CD4-positive, alpha-beta T cell treated with Interleukin-4 for 1 hour (primary cell): ENCODE results near the gene CCDC88C.

Experiments used
- DNase-seq, 2 donors: peaks; one replicate each; pipeline ENCODE4 v3.0.0-alpha.2; 2020 to 2022

The CCDC88C gene

DNA sequence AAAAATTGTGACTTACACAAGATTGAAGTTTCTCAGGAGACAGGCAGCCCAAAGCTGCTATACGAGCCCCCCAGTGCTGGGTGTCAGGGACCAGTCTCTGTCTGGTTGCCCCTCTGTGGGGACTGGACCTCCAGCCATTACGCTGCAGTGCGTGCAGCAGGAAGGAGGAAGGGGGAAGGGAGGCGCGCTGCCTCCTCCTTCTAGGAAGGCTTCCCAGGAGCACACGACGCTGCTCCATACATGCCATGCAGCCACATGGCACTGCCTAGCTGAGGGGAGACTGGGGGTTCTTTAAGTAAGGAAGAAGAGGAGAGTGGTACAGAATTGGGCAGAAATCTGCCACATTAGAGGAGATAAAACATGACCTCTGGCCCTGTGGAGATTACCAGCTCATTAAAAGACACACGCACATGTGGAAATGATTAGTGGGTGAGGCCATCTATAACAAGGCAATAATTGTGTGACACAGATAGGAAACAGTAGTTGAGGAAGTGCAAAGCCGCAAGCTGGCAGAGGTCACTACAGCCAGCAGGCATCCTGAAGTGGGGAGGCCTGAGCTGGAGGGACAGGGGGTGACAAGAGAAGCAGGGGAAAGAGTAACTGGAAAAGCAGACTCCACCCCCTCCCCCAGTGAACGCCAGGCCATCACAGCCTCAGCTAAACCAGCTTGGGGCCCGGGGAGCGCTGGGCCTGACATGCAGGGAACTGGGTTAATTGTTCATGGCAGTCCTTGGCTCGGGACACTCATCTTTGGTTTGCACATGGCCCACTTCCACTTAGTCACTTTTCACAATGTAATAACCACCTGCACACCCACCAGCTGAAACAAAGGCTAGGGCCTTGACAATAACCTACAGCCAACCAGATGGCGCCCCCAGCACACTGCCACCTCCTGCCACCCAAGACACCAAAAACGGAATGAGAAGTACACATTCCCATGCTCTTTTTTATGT, 39.6 kb downstream of the CCDC88C start:
- no peak for DNase-seq

- no peak for DNase-seq
These were observed 40.8 kb downstream of the CCDC88C start for GRCh38 chr14:91376547-91377477.

DNA sequence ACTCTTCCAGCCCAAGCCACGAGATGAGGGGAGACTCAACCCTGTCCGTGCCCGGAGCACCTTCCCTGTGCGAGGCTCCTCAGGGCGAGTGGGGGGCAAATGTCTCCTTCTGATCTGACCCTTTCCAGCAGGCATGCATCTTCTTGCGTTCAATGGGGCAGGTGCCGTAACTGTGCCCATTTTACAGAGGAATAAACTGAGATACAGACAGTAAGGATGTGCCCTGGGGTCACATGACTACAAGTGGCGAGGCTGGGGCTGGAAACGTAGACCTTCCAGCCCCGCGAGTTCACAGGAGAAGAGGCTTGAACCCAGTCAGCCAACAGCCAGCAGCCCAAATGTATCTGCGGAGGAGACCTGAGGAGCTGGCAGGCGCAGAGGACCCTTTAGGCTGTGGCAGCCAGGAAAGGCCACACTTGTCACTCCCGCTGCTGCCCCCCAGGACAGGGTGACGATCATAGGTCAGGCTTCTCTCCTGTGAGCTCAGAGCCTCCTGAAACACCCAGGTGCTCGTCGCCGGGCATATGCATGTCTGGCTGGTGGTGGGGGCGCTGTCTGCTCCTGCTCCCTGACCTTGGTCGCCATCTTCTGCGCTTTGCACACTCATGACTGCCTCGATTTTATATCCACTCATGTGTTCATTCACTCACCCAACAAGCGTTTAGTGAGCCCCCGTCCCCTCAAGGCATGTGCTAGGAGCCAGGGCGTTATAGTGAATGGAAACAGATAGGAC, 41.7 kb downstream of the CCDC88C start:
- DNase-seq, result no peak

DNA sequence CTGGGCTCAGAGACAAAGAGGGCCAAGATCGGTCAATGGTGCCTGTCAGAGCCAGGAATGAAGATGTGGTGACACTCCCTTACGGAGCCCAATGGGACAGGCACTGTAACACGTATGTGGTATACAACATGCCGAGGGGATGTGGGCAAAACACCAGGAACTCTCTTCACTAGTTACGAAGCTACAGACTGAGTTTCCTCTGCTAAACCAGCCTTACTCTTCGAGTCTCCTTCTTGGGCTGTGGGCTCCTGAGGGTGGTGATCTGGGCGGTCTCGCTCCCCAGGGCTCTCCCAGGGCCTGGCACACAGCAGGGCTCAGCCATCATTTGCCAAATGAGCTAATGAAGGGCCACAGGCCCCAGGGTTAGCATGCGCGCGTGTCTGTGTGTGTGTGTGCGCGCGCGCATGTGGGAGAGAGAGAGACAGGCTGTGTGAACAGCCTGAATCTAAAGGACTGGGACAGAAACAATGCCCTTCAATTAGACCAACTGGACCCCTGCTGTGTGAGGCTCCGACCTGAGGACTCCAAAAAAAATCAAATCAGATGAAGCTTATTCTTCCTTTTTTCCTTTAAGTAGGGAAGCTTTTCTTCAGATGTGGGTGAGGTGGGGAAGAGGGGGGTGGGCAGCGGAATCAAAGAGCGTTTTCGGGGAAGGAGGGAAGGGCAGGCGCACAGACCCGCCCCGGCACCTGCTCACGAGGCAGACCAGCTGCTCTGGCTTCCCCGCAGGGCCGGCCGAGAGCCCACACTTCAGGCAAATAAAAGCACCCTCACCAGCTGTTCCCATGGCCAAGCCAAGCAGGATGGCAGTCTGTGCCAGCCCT, 42.5 kb downstream of the CCDC88C start:
- peak in 1 of 2 donors; percentile 56 for DNase-seq

- no peak for DNase-seq
These were observed 43.2 kb downstream of the CCDC88C start for GRCh38 chr14:91374287-91374878.

- peak; percentile 47 to 68 for DNase-seq
These were observed 43.9 kb downstream of the CCDC88C start for GRCh38 chr14:91373591-91374254.

DNA sequence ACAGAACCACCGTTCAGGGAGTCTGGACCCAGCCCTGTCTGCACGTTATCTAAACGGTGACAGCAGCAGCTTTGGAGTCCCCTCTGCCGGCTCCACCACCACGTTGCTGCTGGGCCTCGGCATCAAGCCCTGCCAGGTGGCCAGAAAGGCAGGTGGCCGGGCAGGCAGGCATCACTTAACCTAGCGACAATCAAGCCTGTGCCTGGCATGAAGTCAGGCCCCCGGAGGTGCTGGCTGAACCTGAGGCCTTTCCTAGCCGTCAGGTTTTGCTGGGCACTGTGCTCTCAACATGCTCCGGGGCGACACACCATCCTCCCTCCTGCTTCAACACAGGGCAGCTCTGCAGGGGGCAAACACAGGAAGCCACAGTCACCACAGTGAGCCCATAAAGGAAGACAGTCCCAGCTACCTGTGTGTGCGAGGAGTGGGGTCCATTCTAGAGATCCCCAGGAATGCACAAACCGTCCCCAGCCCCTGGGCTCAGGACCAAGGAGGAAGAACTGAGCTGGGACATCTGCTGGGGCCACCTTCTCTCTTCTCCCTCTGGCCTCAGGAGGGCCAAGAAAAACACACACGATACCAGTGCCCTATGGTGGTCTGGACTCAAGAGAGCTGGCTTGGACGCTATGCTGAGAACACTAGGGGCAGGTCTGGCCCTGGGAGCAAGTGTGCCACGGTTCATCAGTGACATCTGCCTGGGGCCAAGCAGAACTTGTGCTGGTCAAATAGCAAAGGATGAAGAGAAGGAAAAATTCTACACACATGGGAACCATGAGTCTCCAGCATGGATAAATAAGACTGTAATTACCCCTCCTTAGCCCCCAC, 44.7 kb downstream of the CCDC88C start:
- peak; percentile 38 to 64 for DNase-seq

GRCh38 chr14:91371990-91372375, 45.6 kb downstream of the CCDC88C start:
- DNase-seq, result no peak

DNA sequence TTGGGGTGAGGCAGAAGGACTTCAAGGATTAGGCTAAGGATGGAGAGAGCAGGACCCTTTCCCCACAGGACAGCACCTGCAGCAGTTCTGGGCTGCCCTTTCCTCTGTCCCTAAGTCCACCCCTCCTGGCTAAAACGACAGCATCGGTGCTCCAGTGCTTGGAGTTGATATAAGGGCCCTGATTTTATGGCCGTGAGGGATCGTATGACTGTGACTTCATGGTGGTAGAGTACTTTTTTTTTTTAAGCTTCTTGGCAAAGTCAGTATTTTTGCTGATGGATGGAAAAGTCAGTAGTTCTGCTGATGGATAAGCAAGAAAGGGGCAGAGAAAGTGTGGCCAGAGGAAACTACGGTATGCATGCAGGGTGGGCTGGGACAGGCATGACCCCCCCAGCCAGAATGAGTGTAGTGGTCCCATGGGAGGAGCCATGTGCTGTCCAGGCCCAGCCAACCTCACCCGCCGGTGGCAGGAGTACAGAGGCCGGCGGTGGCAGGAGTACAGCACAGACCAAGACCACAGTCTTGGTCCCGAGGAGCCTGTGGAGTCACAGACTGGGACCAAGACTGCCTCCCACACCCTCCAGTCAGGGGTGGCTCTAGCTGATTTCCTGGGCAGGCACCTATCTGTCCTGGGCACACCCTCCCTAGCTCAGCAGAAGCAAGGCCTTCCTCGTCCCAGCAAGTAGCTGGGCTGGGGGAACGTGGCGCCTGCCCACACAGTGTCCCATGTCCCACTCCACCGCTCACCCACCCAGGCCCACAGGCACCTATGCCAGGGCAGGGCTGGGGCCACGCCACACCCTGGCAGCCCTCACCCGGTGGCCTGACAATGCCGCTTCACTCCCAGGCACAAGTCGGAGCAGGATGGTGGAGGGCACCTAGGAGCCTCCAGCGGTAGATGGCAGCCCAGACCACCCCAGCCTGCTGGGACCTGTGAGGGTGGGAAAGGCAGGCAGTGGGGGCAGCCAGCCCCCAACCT, 46.3 kb downstream of the CCDC88C start:
- no peak for DNase-seq

- peak in 1 of 2 donors; percentile 57 for DNase-seq
These were observed 47.8 kb downstream of the CCDC88C start for GRCh38 chr14:91369628-91370445.

DNA sequence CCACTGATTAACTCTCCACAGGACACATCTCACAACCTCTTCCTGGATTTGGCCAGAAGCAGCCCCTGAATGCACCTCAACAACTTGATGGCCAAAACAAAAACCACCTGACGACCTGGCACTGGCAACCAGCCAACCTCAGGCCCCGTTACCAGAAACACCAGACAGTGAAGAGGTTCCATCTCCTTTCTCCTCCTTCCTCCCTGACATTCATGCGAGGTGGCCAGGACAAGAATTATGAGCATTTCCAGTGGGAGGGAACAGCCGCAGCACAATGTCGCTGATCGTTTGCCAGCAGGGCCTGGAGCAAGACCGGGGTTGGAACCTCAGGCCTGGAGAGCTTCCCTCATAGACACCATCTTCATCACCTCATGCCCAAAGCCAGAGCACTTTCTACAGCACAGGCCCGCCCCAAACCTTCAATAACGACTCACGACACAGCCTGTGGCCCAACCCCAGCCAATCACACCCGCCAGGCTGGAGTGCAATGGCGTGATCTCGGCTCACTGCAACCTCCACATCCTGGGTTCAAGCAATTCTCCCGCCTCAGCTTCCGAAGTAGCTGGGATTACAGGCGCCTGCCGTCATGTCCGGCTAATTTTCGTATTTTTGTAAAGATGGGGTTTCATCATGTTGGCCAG, 48.7 kb downstream of the CCDC88C start:
- DNase-seq, result no peak

DNA sequence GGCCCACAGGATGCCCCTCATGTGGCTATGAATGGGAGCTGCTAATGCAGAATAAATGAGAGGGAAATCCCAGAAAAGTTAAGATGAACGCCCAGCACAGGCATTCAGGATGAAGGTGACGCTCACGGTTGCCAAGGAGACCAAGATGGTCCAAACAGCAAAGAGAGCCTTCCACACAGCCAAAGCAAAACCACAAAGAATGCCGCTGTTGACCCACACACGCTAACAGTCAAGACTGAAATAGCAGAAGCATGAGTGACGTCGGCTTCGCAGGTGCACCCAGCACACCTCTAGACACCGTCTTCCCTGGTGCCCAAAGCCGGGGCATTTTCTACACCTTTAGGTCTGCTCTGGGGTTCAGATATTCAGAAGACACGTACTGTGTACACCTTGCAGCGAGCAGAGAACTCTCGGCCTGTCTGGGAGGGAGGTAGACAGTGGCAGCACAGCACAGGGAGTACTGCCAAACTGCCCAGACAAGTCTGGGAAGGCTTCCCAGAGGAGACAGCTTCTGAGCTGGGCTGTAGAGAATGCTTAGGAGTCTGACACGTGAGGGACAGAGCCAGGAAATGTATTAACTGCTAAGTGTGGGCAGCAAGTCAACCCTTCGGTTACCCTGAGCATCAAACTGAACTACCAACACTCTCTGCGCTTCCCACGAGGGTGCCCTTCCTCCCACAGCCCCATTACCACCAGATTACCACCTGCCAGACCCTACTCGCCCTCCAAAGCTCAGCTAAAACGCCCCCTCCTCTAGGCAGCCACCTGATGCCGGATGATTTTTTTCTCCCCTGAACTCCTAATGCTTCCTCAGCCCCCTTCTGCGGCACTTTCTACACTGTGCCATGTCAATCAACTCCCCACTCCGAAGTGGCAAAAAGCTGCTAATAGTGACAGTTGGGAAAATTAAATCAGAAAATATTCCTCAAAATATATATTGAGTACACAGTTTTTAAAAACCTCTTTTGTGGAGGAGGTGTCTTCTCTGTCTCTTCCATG, 50.1 kb downstream of the CCDC88C start:
- DNase-seq, result peak; percentile 91 to 93

- no peak for DNase-seq
These were observed 50.9 kb downstream of the CCDC88C start for GRCh38 chr14:91366749-91367148.

GRCh38 chr14:91365552-91365951, 52.1 kb downstream of the CCDC88C start:
- no peak for DNase-seq

- no peak for DNase-seq
These were observed 52.9 kb downstream of the CCDC88C start for GRCh38 chr14:91364524-91365270.
